ENCODE data around the gene SEMA3B.
"Not testable (repeated sequence)": the region's sequence is repeated elsewhere in the genome, so short reads cannot be mapped to it uniquely, and the experiment has no call there.

Gene SEMA3B

GRCh38 chr3:50237754-50238548, 31.0 kb upstream of the SEMA3B start:
- peak; percentile 58 to 77 for DNase-seq (ENCODE audit: extremely low read depth in 1 of 2, low read depth in 1 of 2)

DNA sequence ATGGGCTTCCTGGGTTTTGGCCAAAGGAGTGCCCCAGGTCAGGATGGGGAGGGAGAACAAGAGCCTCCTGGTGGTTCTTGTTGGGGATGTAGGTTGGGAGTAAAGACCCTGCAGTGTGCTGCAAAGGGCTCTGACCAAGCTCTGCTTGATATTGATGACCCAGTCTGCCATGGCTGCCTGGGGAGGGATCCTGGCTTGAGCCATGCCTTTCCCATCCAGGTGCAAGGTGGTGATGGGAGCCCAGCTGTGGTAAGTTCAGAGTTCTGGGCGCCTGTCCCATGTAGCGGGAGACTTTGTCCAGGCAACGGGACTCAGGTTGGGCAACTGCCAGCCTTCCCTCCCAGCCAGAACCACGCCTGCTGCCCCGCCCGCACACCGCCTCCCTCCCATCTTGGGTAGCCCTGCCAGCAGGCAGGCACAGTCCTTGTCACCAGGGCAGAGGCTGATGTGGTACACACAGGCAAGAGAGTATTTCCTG, 30.4 kb upstream of the SEMA3B start:
- DNase-seq (ENCODE audit: extremely low read depth in 1 of 2, low read depth in 1 of 2) = no peak

DNA sequence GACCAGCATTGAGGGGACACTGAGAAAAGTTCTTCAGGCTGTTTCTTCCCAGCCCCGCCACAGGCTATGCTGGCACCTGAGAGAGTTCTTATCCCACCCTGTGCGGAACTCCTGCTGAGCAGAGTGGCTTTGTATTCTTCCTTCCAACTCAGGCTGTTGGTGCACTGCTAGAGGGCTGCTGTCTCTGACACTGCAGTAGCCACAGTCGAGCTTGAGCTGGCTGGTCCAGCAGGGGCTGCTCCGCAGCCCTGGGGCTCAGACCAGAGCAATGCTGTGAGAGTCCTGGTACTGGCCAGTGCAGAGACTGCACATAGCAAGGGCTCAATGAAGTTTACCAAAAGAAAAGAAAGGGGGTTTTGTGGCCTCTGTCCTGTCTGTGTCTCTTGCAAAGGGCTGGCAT, 29.3 kb upstream of the SEMA3B start:
- no peak for DNase-seq (ENCODE audit: extremely low read depth in 1 of 2, low read depth in 1 of 2)

DNA sequence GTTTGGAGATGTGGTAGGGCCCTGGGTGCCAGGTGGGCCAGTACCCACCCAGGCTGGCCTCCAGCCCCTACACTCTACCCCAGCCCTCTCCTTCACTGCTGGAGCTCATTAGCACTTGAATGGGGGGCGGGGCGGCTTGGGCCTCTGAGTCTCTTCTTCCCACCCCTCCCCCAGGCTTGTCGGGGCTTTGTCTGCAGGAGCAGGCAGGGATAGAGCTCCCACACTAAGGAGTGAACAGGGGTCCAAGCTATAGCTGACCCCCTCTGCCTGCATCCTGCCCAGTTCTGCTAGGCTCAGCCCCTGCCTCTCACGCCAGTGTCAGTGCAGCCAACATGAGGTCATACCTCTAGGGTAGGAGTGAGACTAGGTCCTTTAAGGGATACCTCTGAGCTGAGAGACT, 27.8 kb upstream of the SEMA3B start:
- no peak for DNase-seq (ENCODE audit: extremely low read depth in 1 of 2, low read depth in 1 of 2)

DNA sequence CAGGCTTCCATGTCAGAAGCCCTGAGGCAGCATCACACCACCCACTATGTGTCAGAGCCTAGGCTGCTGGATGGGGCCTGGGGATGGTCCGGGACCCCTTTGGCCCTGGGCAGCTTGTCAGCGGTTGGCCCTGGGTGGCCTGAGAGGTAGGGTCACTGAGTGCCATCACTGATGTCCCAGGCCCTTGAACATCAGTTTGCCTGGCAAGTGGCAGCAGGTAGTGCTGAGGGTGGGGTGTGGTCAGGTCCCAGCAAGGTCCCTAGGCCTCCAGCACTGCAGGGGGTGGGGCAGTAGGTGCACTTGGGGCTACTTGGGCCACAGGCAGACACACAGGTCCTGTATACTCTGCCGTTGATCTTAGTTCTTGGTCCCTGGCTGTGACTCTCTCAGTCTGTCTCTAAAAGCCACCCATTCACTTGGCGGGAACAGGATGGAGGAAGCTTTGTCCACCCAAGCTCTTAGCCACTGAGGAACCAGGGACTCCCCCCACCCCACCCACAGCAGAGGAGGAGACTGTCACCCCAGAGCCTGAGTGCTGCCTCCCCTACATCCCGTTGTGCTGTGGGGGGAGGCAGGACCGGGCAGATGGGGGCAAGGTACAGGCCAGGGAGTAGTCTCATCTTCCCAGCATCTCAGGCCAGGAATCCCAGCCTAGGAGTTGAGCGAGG, 27.1 kb upstream of the SEMA3B start:
- DNase-seq (ENCODE audit: extremely low read depth in 1 of 2, low read depth in 1 of 2) = no peak

DNA sequence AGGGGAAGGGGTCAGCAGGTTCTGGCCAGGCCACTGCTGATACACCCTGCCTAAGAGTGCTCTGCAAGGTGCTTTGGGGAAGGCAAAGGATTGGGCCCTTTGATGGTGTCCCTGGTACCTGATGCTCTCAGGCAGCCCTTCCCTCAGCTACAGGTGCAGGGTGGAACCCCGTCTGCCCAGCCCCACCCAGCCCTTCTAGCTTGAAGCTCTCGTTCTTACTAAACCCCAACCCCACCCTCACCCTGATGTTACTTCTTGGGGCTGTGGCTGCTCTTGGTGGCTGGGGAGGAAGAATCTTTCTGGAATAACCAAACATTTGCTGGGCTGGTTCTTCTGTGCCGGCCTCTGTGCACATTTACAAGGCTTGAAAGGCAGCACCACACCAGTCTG, 26.6 kb upstream of the SEMA3B start:
- DNase-seq (ENCODE audit: extremely low read depth in 1 of 2, low read depth in 1 of 2) = no peak

DNA sequence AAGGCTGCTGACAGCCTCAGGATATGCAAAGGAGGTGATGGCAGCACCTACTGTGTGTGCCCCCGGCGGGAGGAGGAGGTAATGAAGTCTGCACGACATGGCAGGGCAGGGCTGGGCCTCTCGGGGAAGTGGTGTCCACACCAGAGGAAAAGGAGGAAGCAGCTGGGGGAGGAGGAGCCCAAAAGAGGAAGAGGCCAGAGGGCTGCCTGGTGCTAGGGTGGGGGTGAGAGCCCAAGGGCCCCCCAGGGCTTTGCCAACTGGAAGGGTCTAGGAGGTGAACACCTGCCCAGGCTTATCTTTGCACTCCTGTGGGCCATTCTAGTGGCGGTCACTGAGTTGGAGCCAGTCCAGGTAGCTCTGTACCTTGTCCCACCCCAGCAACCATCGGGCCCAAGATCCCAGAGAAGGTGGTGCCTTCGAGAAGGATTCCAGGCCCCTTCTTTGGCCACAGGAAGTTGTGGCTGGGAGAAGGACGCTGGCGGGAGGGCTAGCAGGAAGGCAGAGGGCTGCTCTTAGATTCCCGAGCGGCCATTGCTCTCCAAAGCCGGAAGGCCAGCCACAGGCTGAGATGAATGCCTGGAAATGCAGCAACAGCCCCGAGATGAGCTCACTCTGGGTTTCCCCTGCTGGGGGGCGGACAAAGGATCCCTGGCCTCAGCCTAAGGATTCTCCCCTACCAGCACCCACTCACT, 25.9 kb upstream of the SEMA3B start:
- no peak for DNase-seq (ENCODE audit: extremely low read depth in 1 of 2, low read depth in 1 of 2)

- no peak for DNase-seq (ENCODE audit: extremely low read depth in 1 of 2, low read depth in 1 of 2)
These were observed 25.4 kb upstream of the SEMA3B start for GRCh38 chr3:50243543-50243895.

- DNase-seq (ENCODE audit: extremely low read depth in 1 of 2, low read depth in 1 of 2) = not testable (repeated sequence)
These were observed 24.1 kb upstream of the SEMA3B start for GRCh38 chr3:50244813-50245212.

GRCh38 chr3:50245251-50245745, 23.6 kb upstream of the SEMA3B start:
- no peak for DNase-seq (ENCODE audit: extremely low read depth in 1 of 2, low read depth in 1 of 2)

DNA sequence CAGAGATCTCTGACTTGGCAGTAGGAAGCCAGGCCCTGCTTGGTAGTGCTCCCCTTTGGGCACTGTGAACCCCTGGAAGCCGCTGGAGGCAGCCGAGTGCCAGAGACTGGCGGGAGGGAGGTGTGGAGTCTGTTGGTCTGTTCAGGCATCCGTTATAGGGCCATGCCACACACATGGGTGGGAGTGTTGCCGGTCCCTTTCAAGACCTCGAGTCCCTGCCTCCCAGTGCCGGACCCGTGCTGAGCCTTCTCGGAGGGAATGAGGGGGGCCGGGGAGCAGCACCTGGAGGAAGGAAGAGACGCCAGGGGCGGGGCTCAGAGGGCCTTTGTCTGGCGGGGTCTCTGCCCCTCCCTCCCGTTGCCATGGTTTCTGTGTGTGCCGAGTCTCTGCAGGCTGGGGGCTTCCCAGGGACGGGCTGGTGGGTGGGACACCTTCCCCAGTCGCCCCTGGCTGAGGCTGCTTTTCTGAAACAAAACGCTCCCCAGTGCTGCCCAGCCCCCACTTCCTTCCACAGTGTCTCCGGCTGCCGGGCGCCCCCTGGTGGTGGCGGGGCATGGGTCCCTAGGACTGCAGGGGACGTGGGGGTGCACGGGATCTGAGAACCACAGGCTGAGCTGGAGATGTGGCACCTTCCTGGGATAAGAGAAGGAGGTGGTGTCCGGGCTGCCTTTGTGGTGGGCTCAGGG, 23.0 kb upstream of the SEMA3B start:
- peak; percentile 90 to 96 for DNase-seq (ENCODE audit: extremely low read depth in 1 of 2, low read depth in 1 of 2)

DNA sequence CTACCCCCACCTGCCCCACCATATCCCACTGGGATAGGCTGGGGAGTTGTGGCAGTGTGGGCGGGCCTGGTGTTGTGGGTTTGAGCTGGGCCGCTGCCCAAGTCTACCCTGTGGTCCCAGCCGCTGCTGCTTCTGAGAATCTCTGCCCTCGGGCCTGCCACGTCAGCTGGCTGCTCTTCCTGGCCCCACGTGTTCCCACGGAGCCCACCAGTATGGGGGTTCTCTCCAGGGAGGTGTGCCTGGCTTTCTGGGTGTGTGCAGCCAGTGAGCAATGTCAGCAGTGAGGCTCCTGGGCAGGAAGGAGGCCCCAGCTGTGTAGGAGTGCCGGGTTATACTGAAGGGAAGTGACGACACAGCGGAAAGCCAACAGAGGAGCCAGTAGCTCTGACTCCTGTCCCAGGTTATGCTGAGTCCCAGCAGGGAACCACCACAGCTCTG, 22.4 kb upstream of the SEMA3B start:
- DNase-seq (ENCODE audit: extremely low read depth in 1 of 2, low read depth in 1 of 2) = peak; percentile 59 to 60

DNA sequence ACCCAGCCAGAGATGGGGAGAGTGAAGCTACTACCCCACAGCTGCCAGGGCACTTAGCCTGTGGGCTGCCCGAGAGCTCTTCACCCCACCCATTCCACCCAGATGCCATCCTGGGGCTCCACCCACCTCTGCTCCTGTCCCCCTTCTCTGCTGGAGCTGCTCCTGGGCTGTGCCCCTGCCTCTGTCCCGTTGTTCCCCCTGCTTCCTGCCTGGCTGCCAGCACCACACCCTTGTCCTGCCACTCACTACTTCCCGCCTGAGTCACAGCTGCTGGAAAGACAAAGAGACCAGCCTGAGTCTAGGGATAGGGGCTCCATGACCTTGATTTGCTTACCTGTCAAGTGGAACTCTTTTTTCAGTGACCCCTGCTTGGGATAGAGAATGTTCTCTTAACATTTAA, 20.6 kb upstream of the SEMA3B start:
- DNase-seq (ENCODE audit: extremely low read depth in 1 of 2, low read depth in 1 of 2) = no peak

- no peak for DNase-seq (ENCODE audit: extremely low read depth in 1 of 2, low read depth in 1 of 2)
These were observed 19.5 kb upstream of the SEMA3B start for GRCh38 chr3:50249457-50249856.

DNA sequence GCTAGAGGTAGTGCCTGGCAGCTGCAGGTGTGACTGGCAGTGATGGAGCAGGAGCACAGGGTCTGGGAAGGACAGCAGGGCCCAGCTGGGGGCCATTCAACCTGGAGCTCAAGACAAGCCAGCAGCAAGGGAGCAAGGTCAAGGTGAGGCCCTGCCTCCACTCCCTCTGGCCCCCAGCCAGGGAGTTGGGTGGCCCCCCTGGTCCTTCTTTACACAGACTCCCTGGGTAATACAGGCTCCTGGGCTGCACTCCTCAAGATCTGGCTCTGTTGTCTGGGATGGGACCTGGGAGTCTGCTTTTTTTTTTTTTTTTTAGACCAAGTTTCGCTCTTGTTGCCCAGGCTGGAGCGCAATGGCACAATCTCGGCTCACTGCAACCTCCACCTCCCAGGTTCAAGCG, 18.4 kb upstream of the SEMA3B start:
- DNase-seq (ENCODE audit: extremely low read depth in 1 of 2, low read depth in 1 of 2) = no peak

- no peak for DNase-seq (ENCODE audit: extremely low read depth in 1 of 2, low read depth in 1 of 2)
These were observed 17.7 kb upstream of the SEMA3B start for GRCh38 chr3:50251220-50251619.

DNA sequence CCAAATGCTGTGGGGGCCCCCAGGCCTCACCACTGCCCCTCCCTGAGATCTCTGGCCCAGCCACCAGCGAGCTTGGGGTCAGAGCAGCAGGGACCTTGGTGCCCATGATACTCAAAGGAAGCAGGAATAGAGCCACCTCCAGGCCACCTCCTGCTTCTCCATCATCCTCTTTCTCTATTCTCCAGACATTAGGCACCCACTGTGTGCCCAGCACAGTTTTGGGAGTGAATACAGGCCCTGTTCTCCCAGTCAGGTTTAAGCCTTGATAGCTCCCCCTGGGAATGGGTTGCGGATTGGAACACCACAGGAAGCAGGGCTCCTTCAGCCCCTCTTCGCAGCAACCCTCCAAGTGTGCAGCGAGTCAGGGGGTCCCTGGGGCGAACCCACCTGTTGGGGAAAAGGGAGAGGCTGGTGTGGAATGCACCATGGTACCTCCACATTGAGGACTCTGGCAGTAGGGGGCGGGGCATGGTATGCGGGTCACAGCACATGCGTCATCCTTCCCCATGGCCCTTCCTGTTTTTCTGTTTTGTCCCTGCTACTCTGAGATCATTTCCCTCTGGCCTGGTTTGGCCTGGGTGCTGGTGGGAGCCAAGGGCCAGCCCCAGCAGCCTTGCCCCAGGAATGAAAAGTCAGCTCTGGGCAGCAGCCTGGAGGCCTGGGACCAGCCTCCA, 14.2 kb upstream of the SEMA3B start:
- DNase-seq (ENCODE audit: extremely low read depth in 1 of 2, low read depth in 1 of 2) = no peak

GRCh38 chr3:50255251-50255615, 13.7 kb upstream of the SEMA3B start:
- DNase-seq (ENCODE audit: extremely low read depth in 1 of 2, low read depth in 1 of 2) = no peak

DNA sequence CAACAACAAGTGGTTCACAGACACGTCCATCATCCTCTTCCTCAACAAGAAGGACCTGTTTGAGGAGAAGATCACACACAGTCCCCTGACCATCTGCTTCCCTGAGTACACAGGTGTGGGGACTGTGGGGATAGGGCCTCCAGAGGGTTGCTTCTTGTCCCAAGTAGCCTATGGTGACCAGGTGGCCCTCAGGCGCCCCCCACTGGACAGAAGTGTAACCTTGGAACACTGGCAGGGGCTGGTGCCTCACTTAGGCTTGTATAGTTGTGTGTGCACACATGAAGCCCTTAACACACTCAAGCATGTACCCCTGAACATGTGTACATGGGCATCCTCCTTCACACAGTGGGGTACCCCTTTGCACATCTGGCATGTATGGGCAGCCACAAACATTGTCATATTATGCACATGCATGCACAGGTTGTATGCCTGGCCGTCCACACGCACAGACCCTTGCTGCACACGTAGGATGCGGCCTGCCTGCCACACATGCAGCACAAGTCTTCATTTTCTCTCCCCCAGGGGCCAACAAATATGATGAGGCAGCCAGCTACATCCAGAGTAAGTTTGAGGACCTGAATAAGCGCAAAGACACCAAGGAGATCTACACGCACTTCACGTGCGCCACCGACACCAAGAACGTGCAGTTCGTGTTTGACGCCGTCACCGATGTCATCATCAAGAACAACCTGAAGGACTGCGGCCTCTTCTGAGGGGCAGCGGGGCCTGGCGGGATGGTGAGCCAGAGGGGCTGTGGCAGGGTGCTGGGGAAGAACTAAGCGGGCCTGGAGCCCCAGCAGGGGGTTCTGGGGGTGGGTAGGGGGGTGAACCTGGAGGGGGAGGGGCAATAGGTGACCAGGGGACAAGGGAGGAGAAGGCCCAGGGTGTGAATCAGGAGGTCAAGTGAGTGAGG, 11.7 kb upstream of the SEMA3B start:
- no peak for DNase-seq (ENCODE audit: extremely low read depth in 1 of 2, low read depth in 1 of 2)

All from activated CD8-positive, alpha-beta memory T cell treated with anti-CD3 and anti-CD28 coated beads for 1 hour (primary cell).